SK-N-SH treated with all-trans-retinoic acid at 6 μM for 48 hours (cell line): ENCODE data around the gene AKAP13.

ENCODE experiments used
- ATAC-seq: fragments of 200-7000 bp; cut with Tn5 transposase; 3 replicates; pipeline ENCODE4 v1.9.1; 2020; ENCODE audit warnings: mild to moderate bottlenecking, moderate library complexity
- ARNTL ChIP-seq: fragments of 450-650 bp; formaldehyde crosslinking; IDR thresholded peaks from 2 replicates; pipeline ENCODE4 v1.5.0; 2020; ENCODE audit warnings: low read depth, mild to moderate bottlenecking, moderate library complexity, borderline replicate concordance
- CREB5 ChIP-seq: fragments of 250-450 bp; sonication (Bioruptor Pico); IDR thresholded peaks from 2 replicates; pipeline ENCODE4 v1.5.1; 2020; ENCODE audit warnings: low read depth, mild to moderate bottlenecking, moderate library complexity
- CSDC2 ChIP-seq: fragments of 250-450 bp; sonication (Bioruptor Pico); IDR thresholded peaks from 2 replicates; pipeline ENCODE4 v1.5.0; 2020; ENCODE audit warnings: mild to moderate bottlenecking, moderate library complexity
- CSRNP3 ChIP-seq: fragments of 250-450 bp; sonication (Bioruptor Pico); IDR thresholded peaks from 2 replicates; pipeline ENCODE4 v1.5.1; 2021; ENCODE audit warnings: mild to moderate bottlenecking, moderate library complexity
- ESRRG ChIP-seq: fragments of 250-450 bp; sonication (Bioruptor Pico); IDR thresholded peaks from 2 replicates; pipeline ENCODE4 v1.6.1; 2021; ENCODE audit warnings: mild to moderate bottlenecking
- GLIS3 ChIP-seq: fragments of 250-450 bp; sonication (Bioruptor Pico); IDR thresholded peaks from 2 replicates; pipeline ENCODE4 v1.5.0; 2020; ENCODE audit warnings: mild to moderate bottlenecking, moderate library complexity
- ISL1 ChIP-seq: fragments of 250-450 bp; sonication (Bioruptor Pico); IDR thresholded peaks from 2 replicates; pipeline ENCODE4 v2.1.2; 2022; ENCODE audit warnings: mild to moderate bottlenecking, moderate library complexity
- OSR1 ChIP-seq: fragments of 250-450 bp; sonication (Bioruptor Pico); IDR thresholded peaks from 2 replicates; pipeline ENCODE4 v1.8.0; 2022; ENCODE audit warnings: moderate library complexity, mild to moderate bottlenecking, inconsistent platforms
- PATZ1 ChIP-seq: fragments of 250-450 bp; sonication (Bioruptor Pico); IDR thresholded peaks from 2 replicates; pipeline ENCODE4 v1.8.0; 2020; ENCODE audit warnings: mild to moderate bottlenecking, moderate library complexity, borderline replicate concordance
- POU6F1 ChIP-seq: fragments of 250-450 bp; sonication (Bioruptor Pico); IDR thresholded peaks from 2 replicates; pipeline ENCODE4 v1.8.0; 2021; ENCODE audit warnings: low read depth, mild to moderate bottlenecking, moderate library complexity, borderline replicate concordance
- PPARA ChIP-seq: fragments of 250-450 bp; sonication (Bioruptor Pico); IDR thresholded peaks from 2 replicates; pipeline ENCODE4 v1.5.0; 2020; ENCODE audit warnings: mild to moderate bottlenecking, borderline replicate concordance
- RARB ChIP-seq: fragments of 250-450 bp; sonication (Bioruptor Pico); IDR thresholded peaks from 2 replicates; pipeline ENCODE4 v1.8.0; 2021; ENCODE audit warnings: mild to moderate bottlenecking, moderate library complexity
- SNAI2 ChIP-seq: fragments of 250-450 bp; sonication (Bioruptor Pico); IDR thresholded peaks from 2 replicates; pipeline ENCODE4 v1.5.0; 2020; ENCODE audit warnings: mild to moderate bottlenecking, moderate library complexity
- TCF4 ChIP-seq: fragments of 250-450 bp; sonication (Bioruptor Pico); IDR thresholded peaks from 2 replicates; pipeline ENCODE4 v1.8.0; 2021; ENCODE audit warnings: mild to moderate bottlenecking, moderate library complexity, borderline replicate concordance
- TOX ChIP-seq: fragments of 250-450 bp; sonication (Bioruptor Pico); IDR thresholded peaks from 2 replicates; pipeline ENCODE4 v1.8.0; 2021; ENCODE audit warnings: mild to moderate bottlenecking, moderate library complexity, borderline replicate concordance
- TSHZ2 ChIP-seq: fragments of 250-450 bp; sonication (Bioruptor Pico); IDR thresholded peaks from 2 replicates; pipeline ENCODE4 v1.5.0; 2020; ENCODE audit warnings: mild to moderate bottlenecking, moderate library complexity
- ZC3H10 ChIP-seq: fragments of 250-450 bp; sonication (Bioruptor Pico); IDR thresholded peaks from 2 replicates; pipeline ENCODE4 v1.5.1; 2021; ENCODE audit warnings: mild to moderate bottlenecking, moderate library complexity
- ZFP3 ChIP-seq: fragments of 250-450 bp; sonication (Bioruptor Pico); IDR thresholded peaks from 2 replicates; pipeline ENCODE4 v1.5.0; 2020; ENCODE audit warnings: mild to moderate bottlenecking, moderate library complexity
- ZFP30 ChIP-seq: fragments of 450-650 bp; formaldehyde crosslinking; IDR thresholded peaks from 2 replicates; pipeline ENCODE4 v1.5.0; 2022; ENCODE audit warnings: mild to moderate bottlenecking, moderate library complexity
- ZNF565 ChIP-seq: fragments of 450-650 bp; formaldehyde crosslinking; conservative IDR thresholded peaks from 2 replicates; pipeline ENCODE4 v1.5.0; 2020; ENCODE audit warnings: low read depth, mild to moderate bottlenecking, moderate library complexity
- ZNF70 ChIP-seq: fragments of 450-650 bp; formaldehyde crosslinking; IDR thresholded peaks from 2 replicates; pipeline ENCODE4 v1.5.0; 2020; ENCODE audit warnings: mild to moderate bottlenecking, moderate library complexity
- ZNF8 ChIP-seq: fragments of 450-650 bp; formaldehyde crosslinking; IDR thresholded peaks from 2 replicates; pipeline ENCODE4 v1.5.0; 2020; ENCODE audit warnings: mild to moderate bottlenecking, moderate library complexity

The AKAP13 gene

GRCh38 chr15:85768595-85769168 lies 388.3 kb downstream of the AKAP13 start:
- ATAC-seq = no peak
- no peak for TF ChIP-seq TOX (CRISPR knock-in tag)
- no peak for TF ChIP-seq RARB (CRISPR knock-in tag)
- TF ChIP-seq ZC3H10 = no peak
- TF ChIP-seq PPARA (CRISPR knock-in tag) = no peak
- TF ChIP-seq ZFP3 (CRISPR knock-in tag) = no peak
- TF ChIP-seq GLIS3 (CRISPR knock-in tag) = no peak
- TF ChIP-seq ESRRG = no peak
- no peak for TF ChIP-seq ISL1
- TF ChIP-seq ZFP30 = no peak
- TF ChIP-seq CREB5 (CRISPR knock-in tag) = no peak
- TF ChIP-seq TSHZ2 (CRISPR knock-in tag) = no peak
- TF ChIP-seq PATZ1 = no peak
- no peak for TF ChIP-seq POU6F1 (CRISPR knock-in tag)
- no peak for TF ChIP-seq ZNF565
- no peak for TF ChIP-seq ZNF8 (CRISPR knock-in tag)
- no peak for TF ChIP-seq OSR1
- no peak for TF ChIP-seq TCF4 (CRISPR knock-in tag)
- no peak for TF ChIP-seq CSDC2
- TF ChIP-seq, all 23 proteins: peak for 0

GRCh38 chr15:85769182-85769900 lies 388.9 kb downstream of the AKAP13 start:
- ATAC-seq = no peak
- TF ChIP-seq RARB (CRISPR knock-in tag) (no peak), TOX (CRISPR knock-in tag) (no peak), ZC3H10 (no peak), GLIS3 (CRISPR knock-in tag) (no peak), ZFP3 (CRISPR knock-in tag) (no peak), SNAI2 (CRISPR knock-in tag) (no peak), ZNF8 (CRISPR knock-in tag) (no peak), PPARA (CRISPR knock-in tag) (no peak), OSR1 (no peak), ISL1 (no peak), PATZ1 (no peak), ARNTL (CRISPR knock-in tag) (no peak), CREB5 (CRISPR knock-in tag) (no peak), CSDC2 (no peak), CSRNP3 (no peak), ZNF565 (no peak), ZNF70 (CRISPR knock-in tag) (no peak)
- TF ChIP-seq, all 23 proteins: peak for 0
